AG04449 (cell line): ENCODE measurements around the gene ZEB2.

Experiments used
- CTCF ChIA-PET: fragments of 350-600 bp; formaldehyde crosslinking; extraction: SDS; loops from one replicate; lab custom pipeline; 2021; ENCODE audit warnings: antibody characterized with exemption; lab: Yijun Ruan, JAX
- POLR2A ChIA-PET: fragments of 400-600, 350-600 bp; formaldehyde crosslinking; extraction: SDS; loops from one replicate; lab custom pipeline; 2020; ENCODE audit warnings: antibody characterized with exemption, inconsistent platforms; lab: Yijun Ruan, JAX
- DNase-seq: peaks from one replicate; pipeline ENCODE4 v3.0.0-alpha.2; 2010; ENCODE audit warnings: low read depth, low spot score
- H3K4me3 ChIP-seq: 2 replicates; pipeline ENCODE4 v1.5.1; 2011; ENCODE audit warnings: low read depth, mild to moderate bottlenecking, control low read depth, low read length
- TF ChIP-seq, protein P1 (sequence below): IDR thresholded peaks from one replicate; pipeline ENCODE4 v1.5.1; 2011; ENCODE audit warnings: mild to moderate bottlenecking, moderate library complexity, low read length, control low read depth, inconsistent platforms; ENCODE audit not compliant: insufficient read depth; ENCODE audit errors: missing control alignments

ZEB2 gene

GRCh38 chr2:144472046-144472412 is 47.9 kb downstream of the ZEB2 start:
- ChIA-PET CTCF (no interaction called here), POLR2A (no interaction called here)
- no peak for DNase-seq
- TF ChIP-seq, protein P1, sequence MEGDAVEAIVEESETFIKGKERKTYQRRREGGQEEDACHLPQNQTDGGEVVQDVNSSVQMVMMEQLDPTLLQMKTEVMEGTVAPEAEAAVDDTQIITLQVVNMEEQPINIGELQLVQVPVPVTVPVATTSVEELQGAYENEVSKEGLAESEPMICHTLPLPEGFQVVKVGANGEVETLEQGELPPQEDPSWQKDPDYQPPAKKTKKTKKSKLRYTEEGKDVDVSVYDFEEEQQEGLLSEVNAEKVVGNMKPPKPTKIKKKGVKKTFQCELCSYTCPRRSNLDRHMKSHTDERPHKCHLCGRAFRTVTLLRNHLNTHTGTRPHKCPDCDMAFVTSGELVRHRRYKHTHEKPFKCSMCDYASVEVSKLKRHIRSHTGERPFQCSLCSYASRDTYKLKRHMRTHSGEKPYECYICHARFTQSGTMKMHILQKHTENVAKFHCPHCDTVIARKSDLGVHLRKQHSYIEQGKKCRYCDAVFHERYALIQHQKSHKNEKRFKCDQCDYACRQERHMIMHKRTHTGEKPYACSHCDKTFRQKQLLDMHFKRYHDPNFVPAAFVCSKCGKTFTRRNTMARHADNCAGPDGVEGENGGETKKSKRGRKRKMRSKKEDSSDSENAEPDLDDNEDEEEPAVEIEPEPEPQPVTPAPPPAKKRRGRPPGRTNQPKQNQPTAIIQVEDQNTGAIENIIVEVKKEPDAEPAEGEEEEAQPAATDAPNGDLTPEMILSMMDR, result no peak
- H3K4me3 ChIP-seq, result no peak overlapping the region

- TF ChIP-seq, protein P1, result no peak
- no peak for DNase-seq
- POLR2A ChIA-PET, result no interaction called here
- CTCF ChIA-PET, result interaction anchor here (1.1 kb wide), 1 partner anchor 21 kb away, joined by 3 read pairs; no protein-coding TSS in a partner anchor
- H3K4me3 ChIP-seq, result no peak overlapping the region
Measured at GRCh38 chr2:144471305-144472045, 48.4 kb downstream of the ZEB2 start.

DNA sequence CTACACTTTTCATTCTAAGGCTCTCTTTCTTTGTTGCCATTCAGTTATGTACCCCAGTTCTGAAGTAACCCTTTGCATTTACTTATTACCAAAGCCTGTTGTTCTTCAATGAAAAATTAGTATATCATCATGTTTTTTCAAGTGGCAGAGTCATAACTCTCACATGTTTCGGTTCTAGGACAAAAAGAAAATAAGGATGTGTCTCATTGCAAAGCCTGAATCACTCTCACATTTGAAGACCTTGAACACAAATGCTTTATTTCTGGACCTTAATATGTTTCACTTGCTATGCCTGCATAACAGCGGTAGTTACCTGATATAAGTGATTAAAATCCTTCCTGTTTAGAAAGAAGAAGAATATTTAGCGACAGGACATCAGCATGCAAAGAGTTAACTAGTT is 49.1 kb downstream of the ZEB2 start:
- DNase-seq, result no peak
- no peak overlapping the region for H3K4me3 ChIP-seq
- CTCF ChIA-PET, result interaction anchor here (1.1 to 1.3 kb wide), 2 partner anchors 20 to 48 kb away, joined by 3 read pairs; no protein-coding TSS in a partner anchor
- TF ChIP-seq, protein P1, result no peak
- POLR2A ChIA-PET, result no interaction called here

DNA sequence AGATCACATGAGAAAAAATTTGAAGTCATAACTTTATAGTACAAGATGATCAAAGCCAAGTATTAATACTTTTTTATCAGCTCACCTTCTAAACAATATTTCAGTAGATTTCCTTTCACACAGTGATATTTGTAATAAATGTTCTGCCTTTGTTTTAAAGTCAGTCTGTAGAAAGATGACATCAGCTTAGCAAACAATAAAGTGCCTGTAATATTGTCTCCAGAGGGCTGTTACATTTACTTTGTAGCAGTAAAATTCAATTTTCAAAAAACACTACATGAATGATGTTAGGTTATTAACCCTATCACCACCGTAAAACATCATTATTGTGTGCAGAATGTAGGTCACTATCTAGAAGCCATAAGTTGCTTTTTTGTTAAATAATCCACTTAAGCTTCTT is 49.6 kb downstream of the ZEB2 start:
- no peak overlapping the region for H3K4me3 ChIP-seq
- TF ChIP-seq, protein P1, result no peak
- ChIA-PET CTCF (interaction anchor here (0.8 to 1.3 kb wide), 2 partner anchors 18 to 49 kb away, joined by 3 read pairs; no protein-coding TSS in a partner anchor), POLR2A (no interaction called here)
- no peak for DNase-seq

DNA sequence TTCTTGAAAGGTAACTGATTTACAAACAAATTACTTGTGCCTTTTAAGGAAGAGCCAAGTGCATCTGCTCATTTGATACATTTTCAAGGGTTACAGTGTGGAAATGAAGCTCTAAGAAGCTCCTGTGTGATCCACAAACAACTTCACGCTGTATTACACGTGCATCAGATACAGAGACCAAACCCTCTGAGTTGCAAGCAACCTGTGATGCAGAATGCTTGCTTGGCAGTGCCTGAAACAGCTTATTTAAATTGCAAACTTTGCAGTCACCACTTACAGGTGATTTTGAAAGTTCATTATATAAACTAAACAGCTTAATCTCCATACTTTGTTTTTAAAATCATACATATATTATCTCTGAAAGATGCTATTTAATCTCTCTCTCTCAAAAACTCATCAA is 50.1 kb downstream of the ZEB2 start:
- CTCF ChIA-PET, result interaction anchor here (0.8 to 1.3 kb wide), 2 partner anchors 18 to 49 kb away, joined by 3 read pairs; no protein-coding TSS in a partner anchor
- DNase-seq, result no peak
- H3K4me3 ChIP-seq, result no peak overlapping the region
- POLR2A ChIA-PET, result no interaction called here
- TF ChIP-seq, protein P1, result no peak

- ChIA-PET POLR2A (no interaction called here), CTCF (interaction anchor here (0.6 kb wide), 1 partner anchor 19 kb away, joined by 3 read pairs; no protein-coding TSS in a partner anchor)
- DNase-seq, result no peak
- H3K4me3 ChIP-seq, result no peak overlapping the region
- TF ChIP-seq, protein P1, result no peak
Measured at GRCh38 chr2:144468823-144469595, 50.9 kb downstream of the ZEB2 start.
